Mesangial cell (primary cell): ENCODE data around the gene FTH1. TPM values are rescaled to one million over a fixed set of nuclear protein-coding genes. Genes with fewer than 3 reads are reported as not detected.

ENCODE experiments used
- total RNA-seq: library from RNA; depleted of rRNA; stranded (reverse); fragments of >200 nt; gene quantifications from 2 replicates; pipeline ENCODE4 v1.2.3, GENCODE V29; 2015

FTH1 gene
- 544 and 1,080 TPM in 2 replicates for total RNA-seq

GRCh38 chr11:61967116-61967923, at the start of gene FTH1:
Gene FTH1, minus strand, starts transcription at chr11:61967634. Its CDS starts 209 bp downstream, at chr11:61967425.

DNA sequence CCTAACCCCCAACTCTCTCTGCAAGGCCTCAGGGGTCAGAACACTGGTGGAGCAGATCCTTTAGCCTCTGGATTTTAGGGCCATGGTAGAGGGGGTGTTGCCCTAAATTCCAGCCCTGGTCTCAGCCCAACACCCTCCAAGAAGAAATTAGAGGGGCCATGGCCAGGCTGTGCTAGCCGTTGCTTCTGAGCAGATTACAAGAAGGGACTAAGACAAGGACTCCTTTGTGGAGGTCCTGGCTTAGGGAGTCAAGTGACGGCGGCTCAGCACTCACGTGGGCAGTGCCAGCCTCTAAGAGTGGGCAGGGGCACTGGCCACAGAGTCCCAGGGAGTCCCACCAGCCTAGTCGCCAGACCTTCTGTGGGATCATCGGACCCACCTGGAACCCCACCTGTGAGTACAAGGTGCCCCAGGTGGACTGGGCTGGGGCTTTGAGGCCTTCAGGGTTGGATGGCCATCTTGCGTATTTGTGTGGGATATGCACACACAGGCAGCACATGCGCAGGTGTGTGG, 17.3 kb downstream of the FTH1 start, which contains the start of gene BEST1:
BEST1 (plus strand) TSS at position 317 of the 513 bp plus-strand sequence. CDS start 1,456 bp downstream, outside the sequence.

GRCh38 chr11:61917334-61918109, 49.9 kb downstream of the FTH1 start, which contains the start of gene RAB3IL1:
Gene RAB3IL1, minus strand, starts transcription at chr11:61917566. Its CDS starts 199 bp downstream, at chr11:61917367.

Other genes with a start within 250 kb of the FTH1 start
- 45.6 and 93.3 TPM in 2 replicates for gene MYRF, start 215.0 kb downstream of the FTH1 start, total RNA-seq
- 57.2 and 62.7 TPM in 2 replicates for gene TMEM258, start 175.0 kb downstream of the FTH1 start, total RNA-seq
- gene FEN1, start 174.7 kb downstream of the FTH1 start, total RNA-seq, result 10.8 and 66.5 TPM in 2 replicates
- 81.4 and 127 TPM in 2 replicates for gene FADS1, start 150.6 kb downstream of the FTH1 start, total RNA-seq
- 312 and 488 TPM in 2 replicates for gene FADS2, start 139.3 kb downstream of the FTH1 start, total RNA-seq
- 42.4 and 63.6 TPM in 2 replicates for gene FADS3, start 76.1 kb downstream of the FTH1 start, total RNA-seq
- gene RAB3IL1, start 50.1 kb downstream of the FTH1 start, total RNA-seq, result 0.49 and 3.0 TPM in 2 replicates
- gene BEST1, start 17.3 kb downstream of the FTH1 start, total RNA-seq, result under 0.01 and 0.51 TPM in 2 replicates
- 13.3 and 100 TPM in 2 replicates for gene INCENP, start 156.4 kb upstream of the FTH1 start, total RNA-seq
- gene SCGB1D1, start 222.6 kb upstream of the FTH1 start, total RNA-seq, result not detected in 2 replicates
- not detected in 2 replicates for gene SCGB2A1, start 241.0 kb upstream of the FTH1 start, total RNA-seq